Prostate gland (tissue), 2 donors: ENCODE measurements around the gene SOBP. TPM values are rescaled to one million over a fixed set of nuclear protein-coding genes. Genes with fewer than 3 reads are reported as not detected.

Experiments used
- DNase-seq: peaks from one replicate; pipeline ENCODE4 v3.0.0-alpha.2; 2019; ENCODE audit warnings: low spot score
- H3K27ac ChIP-seq, 2 donors: fragments of 200-600 bp; sonication (generic); 2 replicates each; pipeline ENCODE4 v1.5.1; 2017 to 2019
- H3K27me3 ChIP-seq: fragments of 200-600 bp; sonication (generic); replicated peaks from 2 replicates; pipeline ENCODE4 v1.5.1; 2019; ENCODE audit not compliant: insufficient read depth
- H3K36me3 ChIP-seq, 2 donors: fragments of 200-600 bp; sonication (generic); 1 replicate in 1 of 2; 2 replicates in 1 of 2; pipeline versions ENCODE4 v1.5.1 to v1.8.1; 2017 to 2019
- H3K4me1 ChIP-seq: fragments of 200-600 bp; sonication (generic); replicated peaks from 2 replicates; pipeline ENCODE4 v1.5.1; 2019
- H3K4me3 ChIP-seq, 2 donors: fragments of 200-600 bp; sonication (generic); 2 replicates each; pipeline ENCODE4 v1.5.1; 2017 to 2019
- H3K9me3 ChIP-seq: fragments of 200-600 bp; sonication (generic); 2 replicates; pipeline ENCODE4 v1.5.1; 2017
- POLR2A ChIP-seq: fragments of 450-650 bp; IDR thresholded peaks from one replicate; pipeline ENCODE4 v1.6.1; 2016; ENCODE audit warnings: antibody characterized with exemption, mild to moderate bottlenecking
- POLR2AphosphoS5 ChIP-seq: sonication (generic); formaldehyde crosslinking; IDR thresholded peaks from one replicate; pipeline ENCODE4 v1.6.1; 2017; ENCODE audit warnings: antibody characterized with exemption
- WGBS: methylation state at CpG from one replicate; pipeline ENCODE4 v1.1.5; 2018; 5-methylcytosine and 5-hydroxymethylcytosine counted together
- intact Hi-C: fragments of 100-400 bp; cut with DNase I; formaldehyde crosslinking; loops from one replicate; pipeline ENCODE4 v1.14.2; 2022
- total RNA-seq, 2 donors: library from RNA; depleted of rRNA; stranded (reverse); fragments of >200 nt; gene quantifications; one replicate each; pipeline ENCODE4 v1.1.0, GENCODE V29; 2016
- TF ChIP-seq, protein P1 (sequence below), 4 experiments: fragments of 200-600 bp in 2 of 4; fragments of 450-650 bp in 2 of 4; sonication (generic) in 2 of 4; IDR thresholded peaks; 1 replicate in 3 of 4; 2 replicates in 1 of 4; pipeline ENCODE4 v1.5.1; 2016 to 2019; ENCODE audit warnings: antibody characterized with exemption in 4 of 4, mild to moderate bottlenecking in 2 of 4, moderate library complexity in 2 of 4

SOBP gene
- total RNA-seq, 2 donors from 2014 or later = 15.8 to 23.3 TPM

DNA sequence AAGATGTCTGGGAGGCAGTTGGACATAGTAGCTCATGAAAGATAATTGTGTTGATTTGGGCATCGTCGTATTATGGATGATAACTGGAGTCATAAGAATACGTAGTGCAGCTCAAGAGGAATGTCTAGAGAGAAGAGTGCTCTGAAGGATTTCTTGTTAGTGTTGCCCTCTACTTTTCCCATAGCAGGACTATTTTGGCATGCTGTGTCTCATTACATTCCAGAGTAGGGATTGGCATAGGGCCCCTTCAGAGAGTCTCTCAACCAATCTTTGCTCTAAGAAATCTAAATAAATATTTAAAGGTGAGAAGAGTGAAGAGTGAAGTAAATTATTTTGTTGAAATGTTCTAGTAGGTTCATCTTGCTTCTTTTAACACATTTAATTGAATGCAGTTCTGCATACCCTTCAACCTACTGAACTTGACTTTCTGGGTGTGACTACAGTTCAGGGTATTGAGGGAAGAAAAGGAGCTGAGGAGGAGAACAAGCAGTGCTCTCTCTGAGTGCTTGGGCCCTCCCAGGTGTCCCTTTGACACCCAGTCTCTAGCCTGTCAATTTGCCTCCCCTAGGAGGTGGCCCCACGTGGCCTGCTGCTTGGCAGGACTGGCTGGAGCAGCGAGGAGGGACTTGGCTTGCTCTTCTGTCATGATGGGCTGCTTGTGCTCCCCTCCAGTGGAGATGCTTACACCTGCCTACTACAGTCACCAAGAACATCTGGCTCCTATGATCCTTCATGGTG, 33.3 kb downstream of the SOBP start:
- TF ChIP-seq POLR2AphosphoS5 (no peak), POLR2A (no peak)
- TF ChIP-seq, protein P1, sequence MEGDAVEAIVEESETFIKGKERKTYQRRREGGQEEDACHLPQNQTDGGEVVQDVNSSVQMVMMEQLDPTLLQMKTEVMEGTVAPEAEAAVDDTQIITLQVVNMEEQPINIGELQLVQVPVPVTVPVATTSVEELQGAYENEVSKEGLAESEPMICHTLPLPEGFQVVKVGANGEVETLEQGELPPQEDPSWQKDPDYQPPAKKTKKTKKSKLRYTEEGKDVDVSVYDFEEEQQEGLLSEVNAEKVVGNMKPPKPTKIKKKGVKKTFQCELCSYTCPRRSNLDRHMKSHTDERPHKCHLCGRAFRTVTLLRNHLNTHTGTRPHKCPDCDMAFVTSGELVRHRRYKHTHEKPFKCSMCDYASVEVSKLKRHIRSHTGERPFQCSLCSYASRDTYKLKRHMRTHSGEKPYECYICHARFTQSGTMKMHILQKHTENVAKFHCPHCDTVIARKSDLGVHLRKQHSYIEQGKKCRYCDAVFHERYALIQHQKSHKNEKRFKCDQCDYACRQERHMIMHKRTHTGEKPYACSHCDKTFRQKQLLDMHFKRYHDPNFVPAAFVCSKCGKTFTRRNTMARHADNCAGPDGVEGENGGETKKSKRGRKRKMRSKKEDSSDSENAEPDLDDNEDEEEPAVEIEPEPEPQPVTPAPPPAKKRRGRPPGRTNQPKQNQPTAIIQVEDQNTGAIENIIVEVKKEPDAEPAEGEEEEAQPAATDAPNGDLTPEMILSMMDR (IDR thresholded peaks at IDR 0.05) = no peak
- no peak for DNase-seq
- H3K36me3 ChIP-seq = no peaks in the 10 kb centered on the region
- intact Hi-C loops = no loop called here
- no peaks in the 10 kb centered on the region for H3K27me3 ChIP-seq
- no peak overlapping the region for H3K4me3 ChIP-seq
- no peak overlapping the region for H3K27ac ChIP-seq
- H3K9me3 ChIP-seq = no peaks in the 10 kb centered on the region
- no peaks in the 10 kb centered on the region for H3K4me1 ChIP-seq
- 81% methylated on average over 5 of the region's 5 CpGs for WGBS

DNA sequence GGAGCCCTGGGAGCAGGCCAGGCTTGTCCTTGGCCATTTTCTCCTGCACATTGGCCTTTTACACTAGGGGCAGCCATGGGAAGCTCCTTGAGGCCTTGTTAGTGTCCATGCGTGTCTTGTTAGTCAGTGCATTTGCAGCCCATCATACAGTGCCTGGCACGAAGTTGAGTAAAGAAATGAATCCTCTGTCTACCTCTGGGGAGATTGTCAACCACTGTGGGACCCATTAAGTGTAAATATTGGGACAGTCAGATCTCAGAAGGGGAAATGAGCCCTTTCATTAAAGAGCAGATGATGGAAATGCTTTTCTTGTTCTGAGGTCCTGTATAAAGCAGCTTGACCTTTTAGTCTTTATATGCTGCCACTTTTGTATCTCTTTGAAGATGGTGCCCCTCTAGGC, 33.9 kb downstream of the SOBP start:
- no peak for TF ChIP-seq POLR2AphosphoS5
- no peak for TF ChIP-seq POLR2A
- TF ChIP-seq, protein P1 (IDR thresholded peaks at IDR 0.05) = no peak
- intact Hi-C loops = no loop called here
- no peaks in the 10 kb centered on the region for H3K36me3 ChIP-seq
- no peak overlapping the region for H3K27ac ChIP-seq
- no peak overlapping the region for H3K4me3 ChIP-seq
- WGBS = 97% methylated on average over 2 of the region's 2 CpGs
- H3K27me3 ChIP-seq = no peaks in the 10 kb centered on the region
- no peaks in the 10 kb centered on the region for H3K9me3 ChIP-seq
- DNase-seq = no peak
- no peaks in the 10 kb centered on the region for H3K4me1 ChIP-seq

DNA sequence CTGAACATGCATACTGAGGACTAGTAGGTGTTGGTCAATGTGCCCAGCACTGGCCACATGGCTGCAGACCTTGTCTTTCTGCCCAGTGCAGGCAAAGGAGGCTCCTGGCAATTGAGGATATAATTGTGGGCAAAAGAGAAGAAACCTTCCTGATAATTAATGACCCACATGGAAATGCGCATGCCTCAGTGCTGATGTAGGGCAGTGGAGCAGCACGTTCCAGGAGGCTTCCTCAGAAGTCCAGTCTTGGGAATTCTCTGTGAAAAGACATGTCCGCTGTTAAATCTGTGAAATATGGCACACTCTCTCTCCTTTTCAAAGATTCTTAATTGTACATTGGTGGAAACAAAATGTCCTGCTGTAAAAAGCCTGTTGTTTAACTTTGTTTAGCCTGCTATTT, 34.7 kb downstream of the SOBP start:
- no peaks in the 10 kb centered on the region for H3K4me1 ChIP-seq
- H3K27me3 ChIP-seq = no peaks in the 10 kb centered on the region
- DNase-seq = no peak
- H3K36me3 ChIP-seq = no peaks in the 10 kb centered on the region
- H3K4me3 ChIP-seq = no peak overlapping the region
- no peak overlapping the region for H3K27ac ChIP-seq
- TF ChIP-seq, protein P1 (IDR thresholded peaks at IDR 0.05) = no peak
- TF ChIP-seq POLR2AphosphoS5 = no peak
- no peak for TF ChIP-seq POLR2A
- intact Hi-C loops = no loop called here
- H3K9me3 ChIP-seq = no peaks in the 10 kb centered on the region
- WGBS = 97% methylated on average over 3 of the region's 3 CpGs

DNA sequence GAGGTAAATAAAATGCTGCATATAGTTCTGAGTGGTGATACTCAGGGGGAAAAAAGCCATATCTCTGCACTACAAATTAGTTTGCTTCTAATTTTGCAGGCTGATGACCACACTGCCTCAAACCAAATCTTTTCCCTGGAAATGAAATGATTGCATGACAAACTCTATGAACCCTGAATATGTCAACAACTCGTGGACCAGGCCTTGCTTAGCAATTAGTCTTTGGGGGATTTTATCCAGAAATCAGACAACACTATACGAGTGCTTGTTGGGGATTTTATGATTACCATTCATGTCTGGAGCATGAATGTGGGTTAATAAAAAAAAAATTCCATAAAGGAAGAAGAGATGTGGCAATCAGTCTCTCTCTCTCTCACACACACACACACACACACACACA, 42.0 kb downstream of the SOBP start:
- TF ChIP-seq POLR2AphosphoS5 (no peak), POLR2A (no peak)
- TF ChIP-seq, protein P1 (IDR thresholded peaks at IDR 0.05) = no peak
- Histone ChIP-seq H3K36me3 (no peaks in the 10 kb centered on the region), H3K9me3 (no peaks in the 10 kb centered on the region), H3K4me1 (no peaks in the 10 kb centered on the region), H3K27me3 (no peaks in the 10 kb centered on the region), H3K4me3 (no peak overlapping the region), H3K27ac (no peak overlapping the region)
- no peak for DNase-seq
- WGBS = 68% methylated on average over 2 of the region's 2 CpGs
- intact Hi-C loops = loop anchor here (5.0 kb wide), 1 partner anchor 40 kb away; the partner anchor contains the start of gene SOBP

DNA sequence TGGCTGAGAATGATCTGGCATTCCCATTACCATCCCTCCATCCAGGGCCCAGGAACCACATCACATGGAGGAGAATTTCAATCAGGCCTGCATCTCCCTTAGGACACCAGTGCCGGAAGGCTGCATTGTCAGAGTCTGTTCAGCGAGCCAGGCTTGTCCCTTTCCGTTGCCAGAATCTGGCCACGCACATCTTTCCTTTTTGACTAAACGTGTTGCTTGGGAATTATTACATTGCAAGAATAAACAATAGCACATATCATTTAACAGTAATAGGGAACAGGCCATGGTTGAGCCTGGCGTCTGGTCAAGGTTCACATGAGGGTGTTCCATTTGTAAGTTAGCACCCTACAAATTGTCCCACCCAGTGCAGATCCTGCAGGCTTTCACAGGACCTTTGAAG, 42.8 kb downstream of the SOBP start:
- Histone ChIP-seq H3K4me1 (no peaks in the 10 kb centered on the region), H3K4me3 (no peak overlapping the region), H3K27ac (no peak overlapping the region), H3K36me3 (no peaks in the 10 kb centered on the region), H3K27me3 (no peaks in the 10 kb centered on the region), H3K9me3 (no peaks in the 10 kb centered on the region)
- 59% methylated on average over 6 of the region's 6 CpGs for WGBS
- DNase-seq = no peak
- TF ChIP-seq, protein P1 (IDR thresholded peaks at IDR 0.05) = no peak
- TF ChIP-seq POLR2A (no peak), POLR2AphosphoS5 (no peak)
- intact Hi-C loops = loop anchor here (5.0 kb wide), 1 partner anchor 40 kb away; the partner anchor contains the start of gene SOBP
